Thoracic aorta (tissue), 2 donors: Measurements from ENCODE around the gene CDCA7. TPM values are rescaled to one million over a fixed set of nuclear protein-coding genes. Genes with fewer than 3 reads are reported as not detected.

Experiments used
- ATAC-seq: fragments of 150-250 bp; one replicate; pipeline ENCODE4 v1.8.0; 2017; ENCODE audit warnings: low read depth; ENCODE audit not compliant: insufficient number of reproducible peaks, low FRiP score
- DNase-seq: peaks from one replicate; pipeline ENCODE4 v3.0.0-alpha.2; 2020; ENCODE audit warnings: low spot score
- H3K27ac ChIP-seq, 2 donors: fragments of 200-600 bp; sonication (generic); 1 replicate in 1 of 2; 2 replicates in 1 of 2; pipeline ENCODE4 v1.5.1; 2016; ENCODE audit warnings: mild to moderate bottlenecking in 2 of 2, moderate library complexity in 2 of 2
- H3K27me3 ChIP-seq: fragments of 200-600 bp; sonication (generic); replicated peaks from 2 replicates; pipeline ENCODE4 v1.6.0; 2016; ENCODE audit warnings: mild to moderate bottlenecking; ENCODE audit not compliant: insufficient read depth
- H3K36me3 ChIP-seq: fragments of 200-600 bp; sonication (generic); one replicate; pipeline ENCODE4 v1.5.1; 2016
- H3K4me1 ChIP-seq, 2 donors: fragments of 200-600 bp; sonication (generic); 1 replicate in 1 of 2; 2 replicates in 1 of 2; pipeline versions ENCODE4 v1.5.1 to v1.6.0; 2016; ENCODE audit warnings: low read depth in 2 of 2, mild to moderate bottlenecking in 1 of 2; ENCODE audit not compliant: control insufficient read depth in 1 of 2
- H3K4me3 ChIP-seq: fragments of 200-600 bp; sonication (generic); 2 replicates; pipeline ENCODE4 v1.5.1; 2016; ENCODE audit warnings: mild to moderate bottlenecking
- H3K9me3 ChIP-seq: fragments of 200-600 bp; sonication (generic); 2 replicates; pipeline ENCODE4 v1.5.1; 2016
- CTCF ChIP-seq: fragments of 200-600 bp; sonication (generic); IDR thresholded peaks from one replicate; pipeline ENCODE4 v1.5.1; 2019; ENCODE audit warnings: antibody characterized with exemption
- total RNA-seq, 2 donors: library from RNA; depleted of rRNA; stranded (reverse); fragments of >200 nt; gene quantifications; one replicate each; pipeline versions ENCODE4 v1.1.0 to v1.2.3, GENCODE V29; 2016

Gene CDCA7
- total RNA-seq, 2 donors from 2014 or later, result 4.9 TPM; not detected in 1

- Histone ChIP-seq H3K4me3 (no peak overlapping the region), H3K9me3 (no peaks in the 10 kb centered on the region), H3K4me1 (peaks cover 9 to 12% of the 10 kb centered on the region in 2 donors), H3K36me3 (no peaks in the 10 kb centered on the region), H3K27ac (no peak overlapping the region), H3K27me3 (no peaks in the 10 kb centered on the region)
- no peak for TF ChIP-seq CTCF
- ATAC-seq (no peak), DNase-seq (no peak)
Observed at GRCh38 chr2:173353556-173353955, 1.1 kb upstream of the CDCA7 start.

GRCh38 chr2:173354073-173354581 is 545 bp upstream of the CDCA7 start:
- Histone ChIP-seq H3K9me3 (no peaks in the 10 kb centered on the region), H3K4me3 (peak overlapping the region; percentile 78), H3K27me3 (no peaks in the 10 kb centered on the region), H3K36me3 (no peaks in the 10 kb centered on the region), H3K27ac (no peak overlapping the region), H3K4me1 (peaks cover 9 to 12% of the 10 kb centered on the region in 2 donors)
- no peak for TF ChIP-seq CTCF
- ATAC-seq (no peak), DNase-seq (no peak)

- Histone ChIP-seq H3K9me3 (no peaks in the 10 kb centered on the region), H3K27me3 (no peaks in the 10 kb centered on the region), H3K27ac (no peak overlapping the region), H3K4me3 (peak overlapping the region; percentile 78), H3K4me1 (peaks cover 9 to 12% of the 10 kb centered on the region in 2 donors), H3K36me3 (no peaks in the 10 kb centered on the region)
- DNase-seq (no peak), ATAC-seq (no peak)
- TF ChIP-seq CTCF, result no peak
Observed at GRCh38 chr2:173355132-173355865, 627 bp downstream of the CDCA7 start.

GRCh38 chr2:173355866-173356508 is 1.3 kb downstream of the CDCA7 start:
- Histone ChIP-seq H3K27ac (no peak overlapping the region), H3K9me3 (no peaks in the 10 kb centered on the region), H3K4me1 (peaks cover 9 to 12% of the 10 kb centered on the region in 2 donors), H3K27me3 (no peaks in the 10 kb centered on the region), H3K4me3 (peak overlapping the region; percentile 78), H3K36me3 (no peaks in the 10 kb centered on the region)
- DNase-seq, result no peak
- no peak for TF ChIP-seq CTCF
- ATAC-seq, result no peak

GRCh38 chr2:173357346-173357745 is 2.7 kb downstream of the CDCA7 start:
- Histone ChIP-seq H3K27me3 (no peaks in the 10 kb centered on the region), H3K27ac (no peak overlapping the region), H3K36me3 (no peaks in the 10 kb centered on the region), H3K4me1 (peaks cover 9 to 12% of the 10 kb centered on the region in 2 donors), H3K4me3 (no peak overlapping the region), H3K9me3 (no peaks in the 10 kb centered on the region)
- TF ChIP-seq CTCF, result no peak
- no peak for DNase-seq
- no peak for ATAC-seq
